Astrocyte of the cerebellum (primary cell): ENCODE measurements around the gene POU5F2.

Experiments
- DNase-seq: peaks from one replicate; pipeline ENCODE4 v3.0.0-alpha.2; 2011; ENCODE audit warnings: low read depth
- H3K4me3 ChIP-seq: 2 replicates; pipeline ENCODE4 v1.5.1; 2011; ENCODE audit warnings: mild to moderate bottlenecking, low read depth, low read length, moderate library complexity
- in situ Hi-C: cut with HindIII; loops from 2 replicates; pipeline ENCODE4 v1.10.0; 2017; ENCODE audit warnings: low sequenced_read_pairs
- TF ChIP-seq, protein P1 (sequence below): IDR thresholded peaks from 2 replicates; pipeline ENCODE4 v1.5.1; 2012; ENCODE audit warnings: low read length, low read depth, moderate library complexity, mild to moderate bottlenecking; ENCODE audit errors: missing control alignments

Gene POU5F2

DNA sequence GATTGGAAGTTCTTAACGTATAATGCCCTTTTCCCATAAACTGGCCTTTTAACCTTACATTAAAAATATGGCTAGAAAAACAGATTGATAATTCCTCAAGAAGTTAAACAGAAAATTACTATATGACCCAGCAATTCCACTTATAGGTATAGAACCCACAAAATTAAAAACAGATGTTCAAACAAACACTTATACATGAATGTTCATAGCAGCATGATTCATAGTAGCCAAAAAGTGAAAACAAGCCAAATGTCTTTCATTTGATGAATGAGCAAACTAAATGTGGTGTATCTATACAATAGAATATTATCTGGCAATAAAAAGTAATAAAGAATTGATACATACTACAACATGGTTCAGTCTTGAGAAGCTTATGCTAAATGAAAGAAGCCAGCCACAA is 35.5 kb downstream of the POU5F2 start:
- no peak overlapping the region for H3K4me3 ChIP-seq
- TF ChIP-seq, protein P1, sequence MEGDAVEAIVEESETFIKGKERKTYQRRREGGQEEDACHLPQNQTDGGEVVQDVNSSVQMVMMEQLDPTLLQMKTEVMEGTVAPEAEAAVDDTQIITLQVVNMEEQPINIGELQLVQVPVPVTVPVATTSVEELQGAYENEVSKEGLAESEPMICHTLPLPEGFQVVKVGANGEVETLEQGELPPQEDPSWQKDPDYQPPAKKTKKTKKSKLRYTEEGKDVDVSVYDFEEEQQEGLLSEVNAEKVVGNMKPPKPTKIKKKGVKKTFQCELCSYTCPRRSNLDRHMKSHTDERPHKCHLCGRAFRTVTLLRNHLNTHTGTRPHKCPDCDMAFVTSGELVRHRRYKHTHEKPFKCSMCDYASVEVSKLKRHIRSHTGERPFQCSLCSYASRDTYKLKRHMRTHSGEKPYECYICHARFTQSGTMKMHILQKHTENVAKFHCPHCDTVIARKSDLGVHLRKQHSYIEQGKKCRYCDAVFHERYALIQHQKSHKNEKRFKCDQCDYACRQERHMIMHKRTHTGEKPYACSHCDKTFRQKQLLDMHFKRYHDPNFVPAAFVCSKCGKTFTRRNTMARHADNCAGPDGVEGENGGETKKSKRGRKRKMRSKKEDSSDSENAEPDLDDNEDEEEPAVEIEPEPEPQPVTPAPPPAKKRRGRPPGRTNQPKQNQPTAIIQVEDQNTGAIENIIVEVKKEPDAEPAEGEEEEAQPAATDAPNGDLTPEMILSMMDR = no peak
- in situ Hi-C loops = no loop called here
- DNase-seq = peak; percentile 32

DNA sequence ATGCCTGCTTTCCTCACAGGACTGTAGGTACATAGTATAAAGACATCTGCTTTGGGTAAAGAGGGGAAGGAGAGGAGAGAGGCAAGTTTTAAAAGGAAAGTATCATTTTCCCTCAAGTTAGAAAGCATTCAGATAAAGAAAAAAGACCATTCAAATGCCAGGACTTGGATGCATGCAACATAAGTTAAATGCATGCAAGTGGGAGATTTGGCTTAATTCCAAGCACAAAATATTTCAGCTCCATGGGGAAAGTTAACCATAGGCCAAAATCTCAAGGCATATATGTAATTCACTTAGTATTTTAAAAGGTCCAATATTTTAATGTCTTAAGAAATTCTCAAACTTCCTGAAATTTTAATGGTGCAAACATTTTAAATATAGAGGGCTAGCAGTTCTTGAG is 36.4 kb downstream of the POU5F2 start:
- DNase-seq = no peak
- TF ChIP-seq, protein P1 = no peak

DNA sequence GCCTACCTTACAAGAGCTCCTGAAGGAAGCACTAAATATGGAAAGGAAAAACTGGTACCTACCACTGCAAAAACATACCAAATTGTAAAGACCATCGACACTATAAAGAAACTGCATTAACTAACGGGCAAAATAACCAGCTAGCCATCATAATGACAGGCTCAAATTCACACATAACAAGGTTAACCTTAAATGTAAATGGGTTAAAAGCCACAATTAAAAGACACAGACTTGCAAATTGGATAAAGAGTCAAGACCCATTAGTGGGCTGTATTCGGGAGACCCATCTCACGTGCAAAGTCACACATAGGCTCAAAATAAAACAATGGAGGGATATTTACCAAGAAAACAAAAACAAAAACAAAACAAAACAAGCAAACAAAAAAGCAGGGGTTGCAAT is 49.4 kb downstream of the POU5F2 start:
- in situ Hi-C loops = no loop called here
- TF ChIP-seq, protein P1 = no peak

More for the DNA sequence above, 36.4 kb downstream of the POU5F2 start:
- no peak overlapping the region for H3K4me3 ChIP-seq
- in situ Hi-C loops = no loop called here

More for the DNA sequence above, 49.4 kb downstream of the POU5F2 start:
- H3K4me3 ChIP-seq = no peak overlapping the region
- DNase-seq = no peak
